ENCODE data around the gene NMU.

- TF ChIP-seq CTCF (IDR thresholded peaks at IDR 0.05) = no peak
- TF ChIP-seq POLR2A (IDR thresholded peaks at IDR 0.05) = no peak
These were observed 21.1 kb downstream of the NMU start for GRCh38 chr4:55615008-55615407.
